HPDE6-E6E7 (cell line): ENCODE data around the gene ELMO1.

Experiments used
- DNase-seq: peaks from one replicate; pipeline ENCODE4 v3.0.0; 2011; ENCODE audit warnings: missing footprints; ENCODE audit errors: extremely low spot score

The ELMO1 gene

DNA sequence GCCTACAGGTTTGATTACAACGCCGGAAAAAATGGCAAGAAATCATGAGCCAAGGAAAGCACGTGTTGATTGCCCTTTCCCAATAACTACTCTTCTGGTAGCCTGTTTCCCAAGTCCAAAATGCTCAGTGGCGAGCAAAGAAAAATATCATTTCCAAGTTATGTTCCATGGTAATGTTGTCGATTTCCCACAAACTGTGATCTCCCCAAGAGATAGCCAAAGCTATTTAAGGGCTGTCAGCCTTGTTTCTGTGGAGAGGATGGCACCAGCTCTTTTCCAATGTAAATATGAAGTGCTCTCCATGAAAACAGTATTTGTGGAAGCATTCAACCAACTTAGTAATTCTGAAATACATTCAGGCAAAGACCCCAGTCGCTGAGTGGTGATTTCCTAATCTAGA lies 491.9 kb downstream of the ELMO1 start:
- no peak for DNase-seq

DNA sequence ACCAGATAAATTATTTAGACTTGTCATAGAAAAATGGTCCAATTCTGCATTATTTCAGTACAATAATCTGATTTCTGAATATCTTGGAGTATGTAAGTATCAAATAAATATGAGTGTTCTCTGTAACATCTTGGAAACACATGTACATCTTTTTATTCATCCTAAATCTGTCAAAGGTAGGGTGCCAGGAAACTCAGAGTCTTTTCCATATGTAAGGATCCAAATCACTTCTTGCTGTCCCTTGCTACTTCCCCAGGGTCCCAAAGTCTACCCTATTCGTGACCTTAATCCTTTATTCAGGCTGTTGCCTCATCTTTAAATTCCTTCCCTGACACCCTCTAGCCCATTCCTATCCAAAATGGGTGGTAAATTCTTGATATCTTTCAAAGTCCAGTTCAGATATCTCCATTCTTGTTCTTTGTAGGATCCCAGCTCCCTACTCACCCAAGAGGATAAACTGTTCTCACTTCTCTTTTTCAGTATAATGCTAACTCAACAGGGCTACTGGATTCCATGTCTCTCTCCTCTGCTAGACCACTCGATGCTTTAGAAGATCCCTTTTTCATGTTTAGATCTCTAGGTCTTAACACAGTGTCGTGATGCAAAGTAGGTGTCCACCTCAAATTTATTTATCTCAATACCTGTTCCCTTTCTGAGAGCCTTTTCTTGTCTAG lies 493.1 kb downstream of the ELMO1 start:
- DNase-seq = no peak

DNA sequence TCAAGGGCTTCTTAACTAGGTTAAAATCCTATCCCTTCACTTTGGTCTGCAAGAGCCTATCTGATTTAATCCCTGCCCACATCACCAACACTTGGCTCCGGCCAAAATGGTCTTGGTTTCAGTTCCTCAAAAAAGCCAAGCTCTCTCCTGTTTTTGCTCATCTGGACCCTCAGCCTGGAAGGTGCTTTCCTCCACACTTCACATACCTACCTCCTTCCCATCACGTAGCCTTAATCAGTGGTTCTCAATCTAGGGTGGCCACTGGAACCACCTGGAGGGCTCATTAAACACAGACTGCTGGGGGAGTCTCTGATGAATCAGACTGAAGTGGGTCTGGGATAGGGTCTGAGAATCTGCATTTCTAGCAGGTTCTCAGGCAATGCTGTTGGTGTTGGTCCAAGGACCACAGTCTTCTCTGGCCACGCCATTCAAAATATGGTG lies 497.4 kb downstream of the ELMO1 start:
- no peak for DNase-seq

DNA sequence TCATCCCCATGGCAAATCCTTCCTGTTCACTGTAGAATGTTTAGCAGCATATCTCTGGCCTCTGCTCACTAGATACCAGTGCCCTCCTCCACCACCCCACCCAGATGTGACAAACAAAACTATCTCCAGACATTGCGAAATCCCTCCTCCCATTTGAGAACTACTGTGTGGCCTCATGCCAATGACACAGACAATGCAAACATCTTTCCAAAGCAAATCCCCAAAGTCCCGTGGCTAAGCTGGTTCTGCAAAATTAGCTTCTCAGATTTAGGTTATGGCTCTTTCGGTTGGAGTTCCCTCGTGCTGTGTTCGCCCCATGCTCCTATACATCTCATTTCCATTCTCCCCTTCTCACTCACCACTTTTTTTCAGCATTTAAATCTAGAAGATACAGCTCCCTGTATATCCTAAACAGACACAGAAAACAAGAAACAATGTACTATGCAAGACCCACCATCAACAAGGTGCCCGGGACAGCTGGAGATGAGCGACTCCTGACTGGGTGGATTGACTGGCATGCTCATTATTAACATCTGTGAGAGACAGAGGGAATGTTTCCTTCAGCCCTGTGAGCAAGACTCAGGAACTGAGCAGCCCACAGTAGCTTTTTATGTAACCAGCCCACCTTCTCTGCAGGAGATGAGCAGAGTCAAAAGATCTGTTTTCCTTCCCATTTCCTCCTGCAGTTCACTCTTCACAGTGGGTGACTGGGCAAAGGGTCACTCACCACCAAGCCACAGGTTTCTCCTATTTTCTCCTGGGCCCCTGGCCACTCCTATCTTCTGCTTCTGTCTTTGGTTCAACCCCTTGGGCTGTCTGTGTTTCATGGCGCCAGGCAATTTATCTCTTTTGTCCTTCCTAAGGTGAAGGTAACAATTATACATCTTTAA lies 498.7 kb downstream of the ELMO1 start:
- DNase-seq = no peak

DNA sequence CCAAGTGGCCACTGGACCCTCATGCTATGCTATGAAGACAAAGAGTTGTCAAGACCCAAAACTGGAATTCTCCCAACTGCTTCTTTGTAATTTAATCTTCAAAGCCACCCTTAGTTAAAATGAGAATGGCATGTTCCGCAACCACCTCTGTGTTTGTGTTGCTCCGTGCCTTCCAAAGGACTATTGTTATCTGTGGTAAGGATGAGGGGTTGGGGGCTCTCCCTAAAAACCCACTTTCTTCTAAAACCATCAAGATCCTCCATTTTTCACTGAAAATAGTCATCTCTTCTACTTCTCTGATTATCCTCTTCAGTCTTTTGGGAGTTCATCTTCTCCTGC lies 502.3 kb downstream of the ELMO1 start:
- no peak for DNase-seq

DNA sequence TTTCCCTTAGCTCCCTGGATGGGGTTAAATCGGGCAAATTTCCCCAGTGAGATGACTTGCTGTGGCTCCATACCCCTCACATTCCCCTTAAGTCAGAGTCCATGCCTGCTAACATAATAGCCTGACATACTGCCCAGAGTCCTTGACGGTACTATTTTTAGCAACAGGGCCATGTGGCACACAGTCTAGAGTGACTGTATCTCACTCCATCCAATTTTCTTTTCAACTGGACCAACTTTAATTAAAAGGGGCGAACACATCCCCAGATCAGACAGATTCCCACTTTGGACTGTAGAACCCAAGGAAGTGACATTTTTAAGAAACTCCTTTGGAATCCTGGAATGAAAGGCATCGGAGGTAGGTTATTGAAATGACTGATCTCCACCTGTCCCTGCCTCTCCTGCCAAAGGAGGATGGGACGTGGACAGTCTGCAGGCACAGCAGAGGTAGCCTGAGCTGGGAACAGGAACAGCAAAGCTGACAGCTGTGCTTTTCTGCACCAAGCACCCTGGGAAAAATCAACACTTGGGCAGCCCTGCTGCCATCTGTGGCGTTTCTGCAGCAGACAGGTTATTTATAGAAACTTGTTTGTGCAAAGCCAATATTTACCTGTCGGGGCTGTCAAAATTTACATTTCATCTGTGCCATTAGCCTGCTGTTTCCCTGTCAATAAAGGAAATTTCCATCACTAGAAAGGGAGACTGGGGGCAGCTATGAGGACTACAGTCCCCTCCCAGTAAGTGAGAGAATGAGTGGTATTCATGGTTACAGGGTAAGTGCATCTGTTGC lies 502.9 kb downstream of the ELMO1 start:
- DNase-seq = no peak

DNA sequence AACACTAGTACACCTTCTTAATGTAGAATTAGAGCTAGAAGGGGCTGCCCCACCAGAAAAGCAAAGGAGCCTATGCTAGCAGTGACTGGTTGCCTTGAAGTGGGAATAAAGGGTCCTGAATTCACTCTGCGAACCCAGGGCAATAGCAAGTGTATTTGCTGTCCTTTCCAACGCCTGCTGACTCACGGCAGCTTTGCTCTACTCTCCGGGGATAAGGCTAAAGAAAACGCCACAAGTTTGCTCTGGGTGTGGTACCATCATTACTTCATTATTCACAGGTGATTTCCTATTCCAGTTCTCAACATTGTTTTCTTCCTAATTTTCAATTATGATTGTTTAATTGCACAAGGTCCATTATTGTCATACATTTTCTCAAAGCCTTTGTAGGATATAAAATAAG lies 503.8 kb downstream of the ELMO1 start:
- no peak for DNase-seq

DNA sequence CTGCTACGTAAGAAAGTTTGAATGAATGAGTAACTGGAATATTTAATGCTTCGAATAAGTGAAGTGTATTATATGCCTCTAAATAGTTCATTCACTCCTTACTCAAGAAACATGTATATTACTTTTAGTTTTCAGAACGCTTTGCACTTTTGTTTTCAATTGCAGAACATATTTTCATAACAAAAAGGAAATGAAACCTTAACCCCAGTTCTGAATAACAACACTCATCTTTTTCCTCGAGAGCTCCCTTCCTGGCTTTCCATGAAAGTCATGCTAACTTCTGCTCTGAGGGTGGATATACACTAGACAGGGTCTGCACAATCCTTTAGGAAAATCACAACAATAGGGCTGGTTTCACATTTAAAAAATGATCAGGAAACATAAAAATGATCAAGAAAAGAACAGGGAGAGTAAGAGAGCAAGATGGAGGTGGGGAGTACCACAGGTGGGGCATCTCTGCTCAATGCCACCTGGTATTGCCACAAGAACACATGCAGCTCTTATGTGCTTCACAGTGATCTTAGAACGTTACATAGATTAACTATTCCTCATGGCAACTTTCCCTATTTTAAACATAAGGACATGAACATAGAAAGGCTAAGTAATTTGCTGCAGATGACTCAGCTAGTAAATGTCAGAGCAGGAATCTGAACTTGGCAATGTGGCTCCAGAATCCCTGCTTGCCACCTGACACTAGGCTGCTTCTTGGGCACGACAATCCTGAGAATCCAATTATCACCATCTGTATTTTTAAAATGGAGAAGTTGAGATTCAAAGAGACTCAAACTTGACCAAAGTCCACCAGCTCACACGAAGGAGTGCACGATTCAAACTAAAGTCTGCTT lies 504.9 kb downstream of the ELMO1 start:
- DNase-seq = no peak

DNA sequence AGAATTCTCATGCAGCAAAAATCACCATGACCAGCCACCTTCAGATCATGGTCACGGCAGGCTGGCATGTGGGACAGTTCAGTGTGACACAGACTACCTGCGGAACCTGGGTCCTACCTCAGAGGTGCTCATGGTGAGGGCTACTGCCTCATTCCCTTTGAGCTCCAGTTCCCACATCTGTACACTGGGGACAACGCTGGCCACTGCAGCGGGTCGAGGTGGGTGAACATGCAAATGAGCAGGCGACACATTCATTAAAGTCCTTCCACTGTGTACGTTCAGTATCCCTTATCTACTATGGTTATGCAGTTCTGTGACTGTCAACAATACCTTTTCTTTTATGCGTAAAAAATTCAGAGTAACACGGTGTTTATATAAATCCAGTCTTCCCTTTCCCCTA lies 505.7 kb downstream of the ELMO1 start:
- no peak for DNase-seq

DNA sequence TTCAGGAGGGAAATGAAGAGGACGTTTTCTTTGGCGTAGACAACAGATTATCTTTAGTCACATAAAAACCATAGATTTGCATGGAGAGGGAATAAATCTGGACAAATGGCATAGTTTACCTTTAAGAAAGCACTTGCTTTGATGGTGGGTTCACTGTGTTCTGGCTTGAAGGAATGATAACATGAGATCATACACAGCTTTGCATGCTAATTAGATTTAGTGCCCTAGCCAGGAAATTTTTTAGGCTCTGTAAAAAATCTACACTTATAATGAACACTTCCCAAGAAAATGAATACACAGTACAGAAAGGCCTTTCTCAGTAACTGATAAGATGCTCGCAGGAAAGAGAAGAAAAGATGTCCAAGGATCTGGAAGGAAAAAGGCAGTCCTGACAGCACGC lies 506.1 kb downstream of the ELMO1 start:
- no peak for DNase-seq

DNA sequence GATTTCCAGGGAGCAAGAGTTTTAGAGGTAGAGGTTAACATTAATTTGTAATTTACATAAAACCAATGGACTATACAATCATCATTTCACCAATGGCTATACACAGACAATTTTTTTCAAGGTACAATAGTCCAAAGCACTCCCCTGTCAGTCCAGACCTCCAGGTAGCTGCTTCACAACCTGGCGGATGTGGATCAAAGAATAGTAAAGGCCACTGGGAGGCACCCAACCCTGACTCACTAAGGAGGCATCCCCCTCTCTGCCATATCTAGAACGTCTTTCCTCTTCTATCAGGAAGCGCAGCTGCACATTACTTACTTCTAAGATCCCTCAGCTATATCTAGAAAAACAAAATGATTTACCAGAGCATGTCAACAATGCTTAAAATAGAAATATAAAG lies 506.6 kb downstream of the ELMO1 start:
- no peak for DNase-seq

DNA sequence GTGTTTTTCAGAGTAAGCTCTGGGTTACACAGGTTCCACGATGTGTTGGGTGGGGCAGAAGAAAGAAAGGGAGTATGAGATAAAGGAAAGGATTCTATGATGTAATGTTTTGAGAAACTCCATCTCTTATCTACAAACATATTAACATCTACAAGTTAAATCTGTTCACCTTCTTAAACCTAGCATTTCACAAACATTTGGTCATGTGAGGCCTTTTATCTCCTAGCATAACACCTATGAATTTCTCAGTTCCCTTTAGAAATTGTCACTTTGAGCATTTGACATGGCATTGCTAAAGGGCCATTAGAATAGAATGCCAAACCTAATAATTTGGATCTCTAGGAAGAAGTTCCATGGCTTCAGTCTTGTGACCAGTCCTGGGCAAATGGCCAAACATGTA lies 507.3 kb downstream of the ELMO1 start:
- no peak for DNase-seq

DNA sequence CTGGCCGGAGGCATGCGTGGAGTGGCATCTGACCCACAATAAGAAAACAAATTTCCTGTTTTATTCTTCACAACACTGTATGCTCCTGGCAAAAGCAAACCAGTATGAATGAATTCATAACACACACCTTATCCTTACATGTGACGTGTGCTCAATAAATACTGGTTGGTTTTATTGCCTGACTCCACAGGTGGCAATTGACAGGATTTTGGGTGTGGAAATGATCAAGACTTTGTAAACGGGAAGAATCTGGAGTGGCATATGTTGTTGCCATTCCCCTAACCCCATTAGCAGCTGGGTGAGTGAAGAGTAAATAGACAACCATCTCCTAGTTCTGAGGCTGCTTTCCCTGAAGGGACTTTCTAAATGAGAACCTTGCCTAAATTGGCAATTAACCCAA lies 508.8 kb downstream of the ELMO1 start:
- no peak for DNase-seq

DNA sequence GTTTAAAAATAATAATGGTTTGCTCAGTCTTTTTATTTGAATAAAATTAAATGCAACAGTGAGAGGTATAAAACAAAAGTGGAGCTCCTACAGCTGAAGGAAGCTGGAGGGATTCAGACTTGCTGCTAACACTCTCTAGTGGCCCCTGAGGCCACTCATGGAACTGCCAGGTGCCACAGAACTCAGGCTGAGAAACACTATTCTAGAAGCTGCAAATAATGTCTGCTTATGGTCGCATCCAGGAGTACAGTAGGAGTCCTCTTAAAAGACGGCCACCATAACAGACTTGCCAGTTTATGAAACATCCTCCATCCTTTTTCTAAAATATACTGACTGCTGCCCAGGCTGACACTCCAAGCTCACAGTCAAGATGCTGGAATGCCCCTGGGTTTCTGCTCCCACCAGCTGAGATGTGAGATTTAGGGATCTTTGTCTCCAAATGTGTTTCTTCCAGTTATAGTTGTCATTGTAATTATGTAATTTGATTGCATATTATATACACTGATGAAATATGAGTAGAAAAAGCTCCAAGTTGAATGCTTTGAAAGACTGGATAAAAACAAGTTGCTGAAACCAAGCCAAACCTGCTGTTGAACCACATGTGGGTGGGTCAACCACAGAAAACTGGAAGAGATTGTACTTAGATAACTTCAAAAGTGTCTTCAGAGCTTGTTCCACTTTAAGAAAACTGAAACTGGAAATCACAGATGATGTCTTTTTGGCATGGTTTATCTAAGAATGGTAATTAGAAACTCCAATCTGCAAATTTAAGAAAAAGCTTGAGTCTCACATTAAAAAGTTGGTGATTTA lies 510.7 kb downstream of the ELMO1 start:
- no peak for DNase-seq

DNA sequence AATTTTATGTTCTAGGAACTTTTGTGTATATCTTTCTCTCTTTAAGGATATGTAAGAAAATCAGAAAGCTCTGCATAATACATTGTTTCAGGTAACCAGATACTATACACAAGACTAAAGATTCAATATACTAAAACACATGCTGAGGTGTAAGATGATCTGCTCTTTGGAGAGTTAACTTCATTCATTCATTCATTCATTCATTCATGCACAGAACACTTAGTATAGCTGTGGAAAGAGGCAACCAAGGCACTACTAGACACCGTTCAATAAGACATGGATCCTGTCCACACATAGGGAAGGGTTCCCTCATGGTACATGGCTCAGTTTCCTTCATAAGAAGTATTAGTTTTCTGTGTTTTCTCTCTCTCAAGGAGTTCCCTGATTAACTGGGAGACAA lies 516.8 kb downstream of the ELMO1 start:
- DNase-seq = no peak

DNA sequence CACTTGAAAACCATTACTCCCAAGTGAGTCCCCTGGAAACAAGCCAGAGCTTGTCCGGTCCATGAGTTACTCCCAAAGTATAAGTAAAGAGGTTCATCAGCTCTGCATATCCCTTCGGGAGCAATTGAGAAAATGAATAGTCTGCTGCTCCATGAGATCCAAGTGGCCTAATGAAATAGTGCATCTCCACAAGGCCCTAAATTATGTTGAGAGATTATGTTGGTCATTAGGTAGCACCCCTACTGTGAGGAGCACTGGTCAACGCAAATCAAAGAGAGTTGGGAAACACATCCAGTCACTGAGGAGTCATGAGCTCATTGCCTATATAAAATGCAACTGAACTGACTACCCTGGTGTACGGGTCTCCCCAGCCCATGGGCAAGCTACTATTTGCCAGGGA lies 518.9 kb downstream of the ELMO1 start:
- no peak for DNase-seq

DNA sequence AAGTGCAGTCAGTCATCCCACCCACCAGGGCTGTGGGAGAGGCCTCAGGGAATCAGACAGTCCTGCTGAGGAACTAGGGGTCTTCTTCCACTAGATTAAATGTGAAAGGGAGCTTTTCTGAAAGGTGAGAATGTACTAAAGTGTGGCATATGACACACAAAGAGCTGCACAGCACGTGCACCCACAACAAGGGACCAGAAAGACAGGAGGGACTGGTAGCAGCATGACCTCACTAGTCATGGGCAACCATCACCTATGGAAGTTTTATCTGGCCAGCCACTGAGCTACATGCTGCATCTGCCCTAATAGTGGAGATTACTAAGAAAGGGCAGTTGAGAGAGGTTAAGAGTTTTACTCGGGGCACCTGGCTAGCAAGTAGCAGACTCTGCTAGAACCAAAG lies 519.9 kb downstream of the ELMO1 start:
- no peak for DNase-seq

DNA sequence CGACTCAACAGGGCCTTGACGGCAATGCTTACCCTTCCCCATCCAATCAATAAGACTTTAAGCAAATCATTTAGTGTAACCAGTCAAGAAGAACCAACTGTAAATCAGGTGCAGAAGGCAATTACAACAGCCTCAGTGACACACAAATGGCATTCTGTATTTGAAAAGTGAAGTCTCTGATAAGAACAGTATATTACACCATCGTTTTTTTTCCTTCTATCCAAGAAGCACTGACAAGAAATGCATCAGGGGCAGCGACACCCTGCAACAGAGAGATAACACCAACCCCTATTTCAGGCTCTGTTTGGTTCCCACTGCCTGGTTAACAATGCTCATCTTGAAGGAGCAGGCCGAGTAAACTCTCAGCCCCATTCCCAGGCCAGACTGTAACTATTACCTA lies 520.4 kb downstream of the ELMO1 start:
- no peak for DNase-seq

DNA sequence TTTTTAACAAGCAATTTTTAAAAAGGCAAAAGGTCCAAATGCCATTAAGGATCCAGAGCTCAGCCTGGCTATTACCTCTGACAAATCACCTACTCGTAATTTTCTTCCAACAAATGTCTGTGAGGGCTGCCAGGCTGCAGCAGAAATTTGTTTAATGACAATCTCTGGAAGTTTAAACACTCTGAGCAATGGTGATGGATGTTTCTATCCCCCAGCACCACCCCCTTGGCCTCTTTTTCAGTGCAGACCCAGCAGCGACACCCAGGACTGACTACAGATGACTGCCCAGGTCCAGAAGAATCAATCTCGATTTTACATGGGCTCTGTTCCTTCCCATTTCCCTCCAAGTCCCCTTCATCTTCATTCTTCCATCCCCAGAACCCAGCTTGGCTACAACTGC lies 523.0 kb downstream of the ELMO1 start:
- DNase-seq = no peak

DNA sequence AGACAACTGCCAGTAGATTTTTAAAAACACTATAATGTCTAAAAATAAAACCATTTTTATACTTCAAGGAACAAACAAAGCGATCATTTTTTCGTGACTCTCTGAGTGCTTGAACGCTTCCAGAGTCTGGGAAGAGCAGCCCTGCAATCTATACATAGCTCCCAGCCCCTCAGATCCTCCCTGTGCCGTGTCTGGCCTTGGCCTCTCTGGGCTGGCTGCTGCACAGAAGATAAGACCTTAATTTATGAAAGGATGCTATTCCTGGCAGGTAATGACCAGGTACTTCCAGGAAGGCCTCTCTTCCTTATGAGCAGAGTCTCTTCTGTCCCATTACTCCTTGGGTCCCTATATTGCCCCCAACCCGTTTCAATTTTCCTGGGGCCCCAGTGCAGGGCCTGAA lies 523.5 kb downstream of the ELMO1 start:
- no peak for DNase-seq

DNA sequence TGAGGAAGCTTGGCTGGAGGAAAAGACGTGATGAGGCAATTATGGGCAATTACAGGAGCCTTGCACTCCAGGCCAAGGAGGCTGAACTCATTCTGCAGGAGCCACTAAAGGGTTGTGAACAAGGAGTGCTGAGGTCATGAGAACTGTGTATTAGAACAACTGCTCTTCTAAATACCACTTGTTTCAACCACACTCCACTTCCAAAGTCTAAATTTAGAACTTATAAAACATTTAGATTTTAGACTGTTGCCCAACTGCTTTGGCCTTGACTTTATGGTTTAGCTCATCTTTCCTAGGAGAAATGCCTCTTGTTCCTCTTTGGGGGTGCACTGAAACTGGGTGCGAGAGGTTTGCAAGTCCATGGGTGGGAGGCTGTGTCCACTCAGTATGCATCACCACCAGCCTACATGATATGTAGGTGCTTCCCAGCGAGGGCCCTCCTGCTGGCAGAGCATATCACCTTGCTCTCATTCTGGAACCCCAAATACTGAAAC lies 524.7 kb downstream of the ELMO1 start:
- no peak for DNase-seq
